Measurements from ENCODE around the gene FNDC3B. TPM values are rescaled to one million over a fixed set of nuclear protein-coding genes. Genes with fewer than 3 reads are reported as not detected.

FNDC3B gene
- total and polyA plus RNA-seq, 2 of the 8 experiments (the other 6 are each of a cell fraction or from before 2014, with no cell fraction given): 14.1 to 44.4 TPM

- Histone ChIP-seq H3K4ac (replicated peaks; ENCODE audit: insufficient read length, low read depth, low read length) (no peak overlapping the region), H3K14ac (ENCODE audit: insufficient read length) (no peak overlapping the region), H2BK120ac (replicated peaks; ENCODE audit: low read depth, low read length) (no peak overlapping the region), H2BK20ac (ENCODE audit: low read length) (no peak overlapping the region), H3K36me3 (ENCODE audit: control insufficient read depth in 2 of 4, insufficient read depth in 4 of 4, low read length in 3 of 4) (peaks cover 3 to 32% (median 15%) of the 10 kb centered on the region in 4 experiments; a peak in 7 of 8 replicates), H3K4me3 (ENCODE audit: extremely low read depth in 1 of 4, insufficient read depth in 2 of 4, low read depth in 3 of 4, low read length in 4 of 4) (no peak overlapping the region), H3K27ac (ENCODE audit: low read depth, low read length) (no peak overlapping the region), H3K23ac (ENCODE audit: insufficient read length) (no peak overlapping the region), H3K79me2 (ENCODE audit: control insufficient read depth in 1 of 2, insufficient read depth in 2 of 2, low read length in 2 of 2) (no peaks in the 10 kb centered on the region), H3K79me1 (ENCODE audit: low read depth, low read length) (no peaks in the 10 kb centered on the region), H3K27me3 (replicated peaks in 1 of 4; ENCODE audit: control insufficient read depth in 3 of 4, extremely low read depth in 1 of 4, insufficient read depth in 3 of 4, low read length in 3 of 4) (no peaks in the 10 kb centered on the region), H3K23me2 (ENCODE audit: low read depth, low read length) (no peaks in the 10 kb centered on the region), H3K9ac (replicated peaks in 1 of 4; ENCODE audit: extremely low read depth in 1 of 4, low read depth in 3 of 4, low read length in 3 of 4) (no peak overlapping the region), H2BK5ac (ENCODE audit: low read depth, low read length) (no peak overlapping the region), H3K56ac (replicated peaks; ENCODE audit: insufficient read length, low read depth, low read length) (no peak overlapping the region), H3K4me2 (ENCODE audit: insufficient read depth in 1 of 2, low read depth in 2 of 2, low read length in 2 of 2) (no peak overlapping the region), H4K91ac (replicated peaks; ENCODE audit: insufficient read length, low read length) (no peak overlapping the region), H4K8ac (ENCODE audit: extremely low read depth, insufficient read depth, low read length) (no peak overlapping the region), H4K5ac (ENCODE audit: insufficient read length, low read depth, low read length) (no peak overlapping the region), H2AFZ (ENCODE audit: low read length) (no peak overlapping the region), H3K9me3 (ENCODE audit: insufficient read depth in 2 of 2, low read depth in 1 of 2, low read length in 1 of 2) (no peaks in the 10 kb centered on the region), H2BK15ac (ENCODE audit: low read length) (no peak overlapping the region), H2BK12ac (ENCODE audit: low read depth, low read length) (no peak overlapping the region), H4K20me1 (replicated peaks in 1 of 2; ENCODE audit: control insufficient read depth in 1 of 2, insufficient read depth in 2 of 2, low read length in 2 of 2) (no peaks in the 10 kb centered on the region), H3K4me1 (replicated peaks in 1 of 4; ENCODE audit: control insufficient read depth in 3 of 4, insufficient read depth in 4 of 4, low read length in 3 of 4) (no peaks in the 10 kb centered on the region), H3K18ac (ENCODE audit: extremely low read depth, low read length) (no peak overlapping the region), H2AK5ac (ENCODE audit: low read depth, low read length) (no peak overlapping the region)
- DNase-seq (ENCODE audit: low read depth in 1 of 2, low spot score in 2 of 2) (no peak), FAIRE-seq (no peak)
- CTCF ChIA-PET (ENCODE audit: partially characterized antibody): interaction anchor here (1.1 to 3.3 kb wide), 4 partner anchors 11 to 109 kb away, joined by 3 to 24 read pairs (median 9); no protein-coding TSS in a partner anchor
- no peak for TF ChIP-seq EP300 (IDR thresholded peaks at IDR 0.05; ENCODE audit: borderline replicate concordance in 1 of 2, low read depth in 2 of 2, low read length in 2 of 2)
- POLR2A ChIA-PET (ENCODE audit: partially characterized antibody): interaction anchor here (1.2 kb wide), 1 partner anchor 14 kb away, joined by 3 read pairs; no protein-coding TSS in a partner anchor
- WGBS, 2 experiments (ENCODE audit: extremely low coverage in 1 of 2, insufficient coverage in 1 of 2, insufficient read length in 1 of 2, insufficient replicate concordance in 2 of 2, low coverage in 1 of 2, low lambda C conversion rate in 2 of 2, missing lambda C conversion rate in 1 of 2): 87% methylated on average over 9 of the region's 9 CpGs; no CpG with 5 or more reads in 1 of the 2 experiments
These were observed 312.6 kb downstream of the FNDC3B start for GRCh38 chr3:172351895-172352466.
